ENCODE data around the gene EIF5.

EIF5 gene

DNA sequence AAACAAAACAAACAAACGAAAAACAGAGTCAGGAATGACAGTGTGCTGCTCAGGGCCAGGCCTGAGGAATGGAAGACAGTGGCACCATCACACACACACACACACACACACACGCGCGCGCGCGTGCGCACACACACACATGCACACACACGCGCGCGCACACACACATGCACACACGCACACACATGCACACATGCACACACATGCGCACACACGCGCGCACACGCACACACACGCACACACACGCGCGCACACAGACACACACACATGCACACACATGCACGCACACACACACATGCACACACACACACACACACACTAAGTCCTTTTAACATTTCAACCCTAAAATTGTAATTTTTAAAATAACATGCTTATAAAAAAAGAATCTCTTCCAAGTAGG lies 38.0 kb downstream of the EIF5 start:
- DNase-seq (ENCODE audit: low read depth in 2 of 2), result no peak

DNA sequence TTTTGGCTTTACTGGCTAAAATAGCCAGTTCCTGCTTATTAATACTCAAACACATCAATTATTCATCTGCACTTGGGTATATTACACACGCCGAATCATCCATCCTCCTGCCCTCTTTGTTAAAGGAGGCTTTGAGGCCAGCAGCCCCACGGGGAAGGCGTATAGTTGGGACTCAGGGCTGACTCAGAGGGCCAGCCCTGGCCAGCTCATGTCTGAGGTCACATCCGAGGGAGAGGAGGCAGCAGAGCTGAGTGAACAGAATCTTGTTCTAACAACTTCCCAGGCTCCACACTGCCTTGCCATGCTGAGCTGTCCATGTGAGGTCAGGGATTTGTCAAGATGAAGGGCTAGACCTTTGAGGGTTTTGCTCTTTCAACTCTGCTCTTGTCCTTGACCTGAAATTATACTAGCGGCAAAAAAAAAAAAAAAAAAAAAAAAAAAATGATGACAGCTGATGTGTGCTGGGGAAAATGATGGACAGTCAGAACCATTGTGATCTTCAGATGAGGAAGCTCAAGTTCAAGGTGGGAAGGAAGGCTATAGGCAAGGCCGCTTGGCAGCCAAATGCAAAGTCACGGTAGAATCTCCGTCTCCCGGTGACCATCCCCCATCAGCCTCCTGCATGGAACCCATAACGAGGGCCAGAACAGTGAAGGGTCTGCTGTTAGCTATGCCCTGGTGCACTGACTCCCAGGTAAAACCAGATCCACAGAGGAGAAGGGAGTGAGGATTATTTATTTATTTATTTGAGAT lies 38.7 kb downstream of the EIF5 start:
- no peak for DNase-seq (ENCODE audit: low read depth in 2 of 2)

DNA sequence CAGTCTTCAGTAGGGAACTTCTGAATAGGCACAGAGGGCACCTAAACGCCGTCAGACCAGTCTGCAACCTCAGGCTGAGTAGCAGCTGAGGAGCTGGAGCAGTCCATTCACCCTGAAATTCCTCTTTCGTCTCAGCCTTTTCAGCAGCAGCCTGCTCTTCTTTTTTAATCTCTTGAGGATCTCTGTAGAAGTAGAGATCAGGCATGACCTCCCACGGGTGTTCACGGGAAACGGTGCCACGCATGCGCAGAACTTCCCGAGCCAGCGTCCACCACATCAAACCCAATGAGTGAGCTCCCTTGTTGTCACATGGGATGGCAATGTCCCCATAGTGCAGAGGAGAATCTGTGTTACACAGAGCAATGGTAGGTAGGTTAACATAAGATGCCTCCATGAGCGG lies 40.1 kb downstream of the EIF5 start:
- DNase-seq (ENCODE audit: low read depth in 2 of 2), result no peak

DNA sequence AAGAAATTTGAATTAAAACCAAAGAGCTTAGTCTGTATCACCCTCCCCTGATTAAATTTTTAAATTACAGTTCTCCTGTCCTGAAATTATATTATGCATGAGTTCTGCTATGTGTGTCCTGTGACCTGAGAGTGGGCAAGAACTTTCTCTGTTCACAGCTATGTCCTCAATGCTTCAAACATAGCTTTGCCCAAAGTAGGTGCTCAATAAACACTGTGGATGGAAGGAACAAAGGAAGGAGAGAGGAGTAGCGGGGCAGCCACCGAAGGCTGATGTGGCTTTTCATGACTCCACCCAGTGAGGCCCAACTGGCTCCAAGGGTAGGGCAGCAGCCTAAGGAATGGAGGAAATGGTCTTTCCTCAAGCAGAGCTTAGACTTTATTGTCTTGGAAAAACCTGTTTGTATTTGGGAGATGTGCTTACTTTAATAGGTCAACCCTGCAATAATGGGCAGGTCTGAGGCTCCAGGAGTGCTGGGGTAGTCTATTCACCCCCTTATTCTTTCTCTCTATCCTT lies 43.5 kb downstream of the EIF5 start:
- no peak for DNase-seq (ENCODE audit: low read depth in 2 of 2)

GRCh38 chr14:103378038-103378854 lies 44.2 kb downstream of the EIF5 start:
- DNase-seq (ENCODE audit: low read depth in 2 of 2), result no peak

- no peak for DNase-seq (ENCODE audit: low read depth in 2 of 2)
Observed at GRCh38 chr14:103380719-103381377, 46.8 kb downstream of the EIF5 start.

- no peak for DNase-seq (ENCODE audit: low read depth in 2 of 2)
Observed at GRCh38 chr14:103382376-103382775, 48.3 kb downstream of the EIF5 start.

- no peak for DNase-seq (ENCODE audit: low read depth in 2 of 2)
Observed at GRCh38 chr14:103384450-103385151, 50.6 kb downstream of the EIF5 start.

DNA sequence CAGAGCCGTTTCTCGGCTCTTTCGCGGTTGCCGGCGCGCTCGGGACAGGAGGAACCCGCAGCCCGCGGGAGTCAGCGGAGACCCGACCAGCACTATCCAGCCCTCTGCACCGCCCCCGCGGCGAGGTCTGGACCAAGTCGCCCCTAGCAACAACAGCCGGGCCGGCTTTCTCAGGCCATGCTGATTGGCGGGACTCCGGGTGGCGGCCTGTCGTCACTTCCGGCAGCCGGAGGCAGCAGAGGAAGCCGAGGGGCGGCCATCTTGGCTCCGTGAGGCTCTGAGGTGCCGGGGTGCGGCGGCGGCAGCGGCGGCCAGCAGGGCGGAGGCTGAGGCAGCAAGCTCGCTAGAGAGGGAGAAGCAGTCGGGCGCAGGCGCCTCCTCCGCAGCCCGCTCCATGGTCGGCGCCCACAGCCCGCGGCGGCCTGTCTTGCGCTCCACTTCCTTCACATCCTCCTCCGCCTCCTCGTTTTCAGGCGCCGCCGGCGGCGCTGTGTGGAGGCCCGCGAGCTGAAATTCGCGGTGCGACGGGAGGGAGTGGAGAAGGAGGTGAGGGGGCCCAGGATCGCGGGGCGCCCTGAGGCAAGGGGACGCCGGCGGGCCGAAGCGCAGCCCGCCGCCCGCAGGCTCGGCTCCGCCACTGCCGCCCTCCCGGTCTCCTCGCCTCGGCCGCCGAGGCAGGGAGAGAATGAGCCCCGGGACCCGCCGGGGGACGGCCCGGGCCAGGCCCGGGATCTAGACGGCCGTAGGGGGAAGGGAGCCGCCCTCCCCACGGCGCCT lies 51.3 kb downstream of the EIF5 start, which contains the start of gene MARK3:
MARK3 (plus strand) TSS at position 264 of the 777 bp plus-strand sequence. CDS start 615 bp downstream, outside the sequence.
- DNase-seq (ENCODE audit: low read depth in 2 of 2), result peak; percentile 93 to 97

GRCh38 chr14:103385929-103386712 lies 52.1 kb downstream of the EIF5 start:
- peak in 1 of 2 donors; percentile 6 for DNase-seq (ENCODE audit: low read depth in 2 of 2)

GRCh38 chr14:103386713-103387329 lies 52.8 kb downstream of the EIF5 start:
- DNase-seq (ENCODE audit: low read depth in 2 of 2), result no peak

GRCh38 chr14:103388664-103389063 lies 54.6 kb downstream of the EIF5 start:
- no peak for DNase-seq (ENCODE audit: low read depth in 2 of 2)

- no peak for DNase-seq (ENCODE audit: low read depth in 2 of 2)
Observed at GRCh38 chr14:103390605-103391004, 56.6 kb downstream of the EIF5 start.

DNA sequence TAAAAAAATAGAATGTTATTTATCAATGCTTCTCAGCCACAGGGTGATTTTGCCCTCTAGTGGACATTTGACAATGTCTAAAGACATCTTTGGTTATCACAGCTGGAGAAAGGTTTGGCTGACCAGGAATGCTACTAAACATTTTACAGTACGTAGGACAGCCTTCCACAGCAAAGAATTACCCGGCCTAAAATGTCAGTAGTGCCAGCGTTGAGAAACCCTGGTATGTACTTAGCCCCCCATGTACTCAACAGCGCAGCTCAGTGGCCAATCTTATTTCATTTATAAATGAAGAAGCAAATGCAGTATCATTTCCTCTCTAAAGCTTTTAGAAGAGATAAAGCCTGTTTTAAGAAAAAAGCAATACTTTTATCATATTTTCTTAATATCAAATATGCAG lies 57.0 kb downstream of the EIF5 start:
- DNase-seq (ENCODE audit: low read depth in 2 of 2), result no peak

- DNase-seq (ENCODE audit: low read depth in 2 of 2), result no peak
Observed at GRCh38 chr14:103392106-103392505, 58.1 kb downstream of the EIF5 start.

DNA sequence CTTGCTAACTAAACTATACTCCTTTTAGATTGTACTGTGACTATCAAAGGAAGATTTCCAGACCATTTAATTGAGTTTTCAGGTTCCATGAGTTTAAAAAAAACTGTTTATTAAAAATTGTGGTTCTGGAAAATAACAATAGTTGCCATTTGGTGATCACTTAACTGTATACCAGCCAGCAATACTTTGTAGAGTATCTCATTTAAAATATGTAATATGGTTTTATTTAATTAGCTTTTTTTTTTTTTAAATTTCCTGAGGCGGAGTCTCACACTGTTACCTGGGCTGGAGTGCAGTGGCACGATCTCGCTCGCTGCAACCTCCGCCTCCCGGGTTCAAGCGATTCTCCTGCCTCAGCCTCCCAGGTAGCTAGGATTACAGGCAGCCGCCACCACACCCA lies 58.5 kb downstream of the EIF5 start:
- DNase-seq (ENCODE audit: low read depth in 2 of 2), result no peak

- DNase-seq (ENCODE audit: low read depth in 2 of 2), result no peak
Observed at GRCh38 chr14:103393070-103393469, 59.0 kb downstream of the EIF5 start.

- DNase-seq (ENCODE audit: low read depth in 2 of 2), result no peak
Observed at GRCh38 chr14:103393676-103394626, 59.9 kb downstream of the EIF5 start.
